GM12878 (cell line): ENCODE measurements around the gene MEMO1. TPM values are rescaled to one million over a fixed set of nuclear protein-coding genes. Genes with fewer than 3 reads are reported as not detected.

ENCODE experiments used
- ATAC-seq: fragments of 200-7000 bp; cut with Tn5 transposase; 3 replicates; pipeline ENCODE4 v1.9.1; 2020; ENCODE audit warnings: mild to moderate bottlenecking, moderate library complexity
- BruUV-seq: library from RNA; stranded (reverse); fragments of 400-500 nt; replicated peaks from 2 replicates; lab custom pipeline; 2021; lab: Mats Ljungman, UMichigan
- CTCF ChIA-PET: fragments of 300-600 bp; sonication (Branson Sonifier 250); formaldehyde crosslinking; extraction: SDS; loops from one replicate; lab custom pipeline; 2021; ENCODE audit warnings: inconsistent platforms; lab: Yijun Ruan, JAX
- POLR2A ChIA-PET: fragments of 350-600 bp; formaldehyde crosslinking; extraction: SDS; loops from one replicate; lab custom pipeline; 2021; ENCODE audit warnings: inconsistent platforms; lab: Charles Lee
- RAD21 ChIA-PET: fragments of 300-600 bp; sonication (Branson Sonifier 250); formaldehyde crosslinking; loops from one replicate; lab custom pipeline; 2023; ENCODE audit warnings: antibody characterized with exemption; ENCODE audit not compliant: unreplicated experiment; lab: Charles Lee
- SMC1A ChIA-PET: fragments of 300-600 bp; sonication (Branson Sonifier 250); formaldehyde crosslinking; loops from one replicate; lab custom pipeline; 2023; ENCODE audit not compliant: unreplicated experiment, uncharacterized antibody; lab: Charles Lee
- DNase-seq: peaks from one replicate; pipeline ENCODE4 v3.0.0-alpha.2; 2011; ENCODE audit warnings: low read depth, low spot score
- FAIRE-seq: peaks from 3 replicates; lab custom pipeline; 2011; peaks lifted over from hg19 to GRCh38; lab: Jason Lieb, UNC
- H2AFZ ChIP-seq: 2 replicates; pipeline ENCODE4 v1.6.0; 2011; ENCODE audit warnings: low read depth, low read length, control low read depth; ENCODE audit not compliant: control insufficient read depth
- H3K27ac ChIP-seq: 2 replicates; pipeline ENCODE4 v1.5.1; 2011; ENCODE audit warnings: control low read depth; ENCODE audit not compliant: control insufficient read depth, insufficient read depth
- H3K27me3 ChIP-seq, 2 experiments: replicated peaks in 1 of 2; 2 replicates each; pipeline versions ENCODE4 v1.6.0 to v1.6.1; 2011; ENCODE audit warnings: low read length in 1 of 2; ENCODE audit not compliant: control insufficient read depth in 2 of 2, insufficient read depth in 2 of 2
- H3K36me3 ChIP-seq, 2 experiments: 2 replicates each; pipeline ENCODE4 v1.5.1; 2011; ENCODE audit warnings: low read length in 1 of 2; ENCODE audit not compliant: control insufficient read depth in 2 of 2, insufficient read depth in 2 of 2
- H3K4me1 ChIP-seq: 2 replicates; pipeline ENCODE4 v1.6.1; 2011; ENCODE audit warnings: mild to moderate bottlenecking, low read length, moderate library complexity, mixed read lengths; ENCODE audit not compliant: control insufficient read depth, insufficient read depth
- H3K4me2 ChIP-seq: 2 replicates; pipeline ENCODE4 v1.6.0; 2011; ENCODE audit warnings: control low read depth; ENCODE audit not compliant: control insufficient read depth, insufficient read depth
- H3K4me3 ChIP-seq: fragments of 200-600 bp; sonication (generic); 2 replicates; pipeline ENCODE4 v1.5.1; 2016
- H3K79me2 ChIP-seq: 2 replicates; pipeline ENCODE4 v1.6.0; 2011; ENCODE audit warnings: low read length; ENCODE audit not compliant: control insufficient read depth, insufficient read depth
- H3K9ac ChIP-seq: 2 replicates; pipeline ENCODE4 v1.8.0; 2011; ENCODE audit warnings: low read length, control low read depth, mixed read lengths; ENCODE audit not compliant: control insufficient read depth, insufficient read depth
- H3K9me3 ChIP-seq: replicated peaks from 3 replicates; pipeline ENCODE4 v1.5.1; 2011; ENCODE audit warnings: mild to moderate bottlenecking, low read length; ENCODE audit not compliant: control insufficient read depth, insufficient read depth
- H4K20me1 ChIP-seq: 2 replicates; pipeline ENCODE4 v1.6.0; 2011; ENCODE audit not compliant: control insufficient read depth, insufficient read depth
- ETV6 ChIP-seq, 2 experiments: fragments of 450-650 bp in 1 of 2; IDR thresholded peaks in 1 of 2; conservative IDR thresholded peaks in 1 of 2; 2 replicates each; pipeline ENCODE4 v1.6.1; 2014; ENCODE audit warnings: antibody characterized with exemption in 1 of 2, borderline replicate concordance in 1 of 2, low read depth in 1 of 2, mild to moderate bottlenecking in 1 of 2, moderate library complexity in 1 of 2
- IRF3 ChIP-seq: fragments of 450-650 bp; IDR thresholded peaks from 2 replicates; pipeline ENCODE4 v1.6.1; 2014; ENCODE audit warnings: mild to moderate bottlenecking
- NKRF ChIP-seq: fragments of 450-650 bp; conservative IDR thresholded peaks from 2 replicates; pipeline ENCODE4 v1.6.1; 2017; ENCODE audit warnings: mild to moderate bottlenecking, moderate library complexity
- PAX8 ChIP-seq: fragments of 450-650 bp; IDR thresholded peaks from 2 replicates; pipeline ENCODE4 v1.6.1; 2017; ENCODE audit warnings: mild to moderate bottlenecking, moderate library complexity
- PKNOX1 ChIP-seq: fragments of 450-650 bp; IDR thresholded peaks from 2 replicates; pipeline ENCODE4 v1.6.1; 2016; ENCODE audit warnings: mild to moderate bottlenecking
- RELB ChIP-seq: fragments of 450-650 bp; IDR thresholded peaks from 2 replicates; pipeline ENCODE4 v1.6.1; 2017; ENCODE audit warnings: low read depth, mild to moderate bottlenecking, moderate library complexity
- RUNX3 ChIP-seq: IDR thresholded peaks from 2 replicates; pipeline ENCODE4 v1.6.1; 2012; ENCODE audit warnings: low read length, inconsistent platforms
- SPI1 ChIP-seq: IDR thresholded peaks from 2 replicates; pipeline ENCODE4 v1.6.1; 2011; ENCODE audit warnings: low read depth, mild to moderate bottlenecking, low read length, moderate library complexity, borderline replicate concordance; ENCODE audit not compliant: insufficient read depth
- WGBS: methylation state at CpG from one replicate; pipeline ENCODE4 v1.1.6; 2016; ENCODE audit warnings: low lambda C conversion rate; ENCODE audit not compliant: insufficient replicate concordance, insufficient coverage; ENCODE audit errors: missing lambda C conversion rate; 5-methylcytosine and 5-hydroxymethylcytosine counted together
- in situ Hi-C: fragments of 300-500 bp; cut with MboI; formaldehyde crosslinking; loops from 9 replicates; pipeline ENCODE4 v1.14.3; 2018; ENCODE audit warnings: mixed read lengths
- intact Hi-C: fragments of 100-400 bp; cut with micrococcal nuclease; formaldehyde crosslinking; loops from one replicate; pipeline ENCODE4 v1.14.2; 2022; ENCODE audit not compliant: unreplicated experiment
- polyA plus RNA-seq, 11 experiments: library from polyadenylated mRNA; depleted of rRNA in 4 of 11; unstranded in 6 of 11; stranded (reverse) in 5 of 11; fragments of >200 nt; fragmentation: Nextera tagmentation in 4 of 11; fragmentation: Illumina TruSeq in 1 of 11; extraction: Ambion mirVana in 4 of 11; extraction: Trizol in 1 of 11; gene quantifications; 1 replicate in 1 of 11; 2 replicates in 10 of 11; pipeline versions ENCODE4 v1.2.1 to v1.2.3, GENCODE V29; 2011 to 2016; ENCODE audit warnings: inconsistent platforms in 2 of 11, missing spikeins in 2 of 11, low read depth in 1 of 11
- total RNA-seq, 4 experiments: library from RNA; depleted of rRNA in 3 of 4; stranded (reverse); fragments of >200 nt in 3 of 4; fragmentation: Illumina TruSeq in 1 of 4; extraction: Trizol in 1 of 4; gene quantifications; 2 replicates each; pipeline versions ENCODE4 v1.2.1 to v1.2.3, GENCODE V29; 2013 to 2021

Gene MEMO1
- total and polyA plus RNA-seq, 10 of the 15 experiments (the other 5 are each of a cell fraction or from before 2014, with no cell fraction given): 39.8 to 99.1 (median 72.2) TPM

GRCh38 chr2:31903109-31903780 is 107.6 kb downstream of the MEMO1 start:
- intact Hi-C loops (no loop called here), in situ Hi-C loops (no loop called here)
- H3K79me2 ChIP-seq: no peaks in the 10 kb centered on the region
- RAD21 ChIA-PET: interaction anchor here (0.6 to 1.0 kb wide), 2 partner anchors 14 to 87 kb away, joined by 3 read pairs; no protein-coding TSS in a partner anchor
- no peak overlapping the region for H3K4me2 ChIP-seq
- TF ChIP-seq RELB (no peak), PKNOX1 (peak; percentile 28; the same call in 1 of the 2 replicates), PAX8 (no peak), IRF3 (no peak), SPI1 (no peak), RUNX3 (peak; percentile 23; the same call in 1 of the 2 replicates), NKRF (no peak), ETV6 (conservative IDR thresholded peaks at IDR 0.05 in 1 of 2, IDR thresholded peaks at IDR 0.05 in 1 of 2; ENCODE audit: borderline replicate concordance in 1 of 2, low read depth in 1 of 2) (no peak)
- no peak overlapping the region for H3K4me3 ChIP-seq
- H3K9me3 ChIP-seq: no peaks in the 10 kb centered on the region; the same call in 1 of the 3 replicates
- BruUV-seq: no TSS peak
- no peak overlapping the region for H3K9ac ChIP-seq
- POLR2A ChIA-PET: interaction anchor here (0.9 kb wide), 1 partner anchor 8 kb away, joined by 4 read pairs; no protein-coding TSS in a partner anchor
- no peaks in the 10 kb centered on the region for H3K27me3 ChIP-seq
- no peak overlapping the region for H2AFZ ChIP-seq
- SMC1A ChIA-PET: interaction anchor here (0.6 to 2.2 kb wide), 5 partner anchors 10 to 100 kb away, joined by 3 to 7 read pairs (median 3); no protein-coding TSS in a partner anchor
- H3K36me3 ChIP-seq: peaks cover 0 to 9% of the 10 kb centered on the region in 2 experiments; a peak in 3 of 4 replicates
- no peak for FAIRE-seq
- WGBS: 84% methylated on average over 4 of the region's 4 CpGs
- H3K4me1 ChIP-seq: no peaks in the 10 kb centered on the region
- ATAC-seq: peak; percentile 71; the same call in 2 of the 3 replicates
- CTCF ChIA-PET: interaction anchor here (1.0 to 1.7 kb wide), 3 partner anchors 12 to 16 kb away, joined by 3 to 4 read pairs (median 4); no protein-coding TSS in a partner anchor
- no peaks in the 10 kb centered on the region for H4K20me1 ChIP-seq
- no peak for DNase-seq
- H3K27ac ChIP-seq: 0 out of 2 replicates have a peak overlapping the region, but pooled peaks have one; percentile 3
